ENCODE results near the gene PPP6R2.

PPP6R2 gene
- total RNA-seq, result 74.1 to 250 (median 116) reads per million in 9 experiments

- Mint-ChIP-seq H3K4me1 (ENCODE audit: low read depth in 2 of 2) (peaks cover 3 to 4% of the 10 kb centered on the region in 2 donors), H3K36me3 (ENCODE audit: insufficient read depth) (peaks cover 3% of the 10 kb centered on the region), H3K4me3 (peak within 1 kb of the TSS; percentile 78 to 85), H3K9me3 (no peaks in the 10 kb centered on the region), H3K27ac (peak within 1 kb of the TSS; percentile 82 to 90), H3K27me3 (no peaks in the 10 kb centered on the region)
- peak; percentile 85 to 89 (median 88) for DNase-seq
- peak; percentile 78 for ATAC-seq (replicated peaks)
Measured at GRCh38 chr22:50342651-50343540, at the start of gene PPP6R2. Gene PPP6R2, plus strand, starts transcription at chr22:50343327. Its CDS starts 50,582 bp downstream, at chr22:50393909.

- no peak overlapping the region for H3K4me3 Mint-ChIP-seq
- H3K36me3 Mint-ChIP-seq (ENCODE audit: insufficient read depth), result peaks cover 3% of the 10 kb centered on the region
- ATAC-seq (replicated peaks) (no peak), DNase-seq (no peak)
- H3K9me3 Mint-ChIP-seq, result no peaks in the 10 kb centered on the region
- peaks cover 12 to 46% of the 10 kb centered on the region in 2 donors for H3K27me3 Mint-ChIP-seq
- H3K27ac Mint-ChIP-seq, result no peak overlapping the region
- H3K4me1 Mint-ChIP-seq (ENCODE audit: low read depth in 2 of 2), result peaks cover 0 to 6% of the 10 kb centered on the region in 2 donors
Measured at GRCh38 chr22:50293441-50294318, 49.4 kb upstream of the PPP6R2 start.

- ATAC-seq (replicated peaks) (no peak), DNase-seq (no peak)
- H3K36me3 Mint-ChIP-seq (ENCODE audit: insufficient read depth), result peaks cover 3% of the 10 kb centered on the region
- H3K9me3 Mint-ChIP-seq, result no peaks in the 10 kb centered on the region
- no peak overlapping the region for H3K4me3 Mint-ChIP-seq
- H3K27me3 Mint-ChIP-seq, result peaks cover 12 to 50% of the 10 kb centered on the region in 2 donors
- peaks cover 0 to 6% of the 10 kb centered on the region in 2 donors for H3K4me1 Mint-ChIP-seq (ENCODE audit: low read depth in 2 of 2)
- H3K27ac Mint-ChIP-seq, result no peak overlapping the region
Measured at GRCh38 chr22:50294319-50294656, 48.8 kb upstream of the PPP6R2 start.

- peaks cover 0 to 6% of the 10 kb centered on the region in 2 donors for H3K4me1 Mint-ChIP-seq (ENCODE audit: low read depth in 2 of 2)
- peaks cover 2% of the 10 kb centered on the region for H3K36me3 Mint-ChIP-seq (ENCODE audit: insufficient read depth)
- ATAC-seq (replicated peaks) (no peak), DNase-seq (no peak)
- no peak overlapping the region for H3K4me3 Mint-ChIP-seq
- no peak overlapping the region for H3K27ac Mint-ChIP-seq
- no peaks in the 10 kb centered on the region for H3K9me3 Mint-ChIP-seq
- H3K27me3 Mint-ChIP-seq, result peaks cover 8 to 33% of the 10 kb centered on the region in 2 donors
Measured at GRCh38 chr22:50296658-50297490, 46.3 kb upstream of the PPP6R2 start.

GRCh38 chr22:50297510-50298265, 45.4 kb upstream of the PPP6R2 start:
- Mint-ChIP-seq H3K27ac (no peak overlapping the region), H3K27me3 (peaks cover 3 to 29% of the 10 kb centered on the region in 2 donors), H3K36me3 (ENCODE audit: insufficient read depth) (no peaks in the 10 kb centered on the region), H3K4me1 (ENCODE audit: low read depth in 2 of 2) (no peaks in the 10 kb centered on the region), H3K4me3 (no peak overlapping the region), H3K9me3 (no peaks in the 10 kb centered on the region)
- ATAC-seq (replicated peaks) (no peak), DNase-seq (no peak)

GRCh38 chr22:50298266-50298637, 44.9 kb upstream of the PPP6R2 start:
- Mint-ChIP-seq H3K27ac (no peak overlapping the region), H3K4me3 (no peak overlapping the region), H3K4me1 (ENCODE audit: low read depth in 2 of 2) (no peaks in the 10 kb centered on the region), H3K36me3 (ENCODE audit: insufficient read depth) (no peaks in the 10 kb centered on the region), H3K27me3 (peaks cover 0 to 30% of the 10 kb centered on the region in 2 donors), H3K9me3 (no peaks in the 10 kb centered on the region)
- ATAC-seq (replicated peaks) (no peak), DNase-seq (no peak)

- no peaks in the 10 kb centered on the region for H3K4me1 Mint-ChIP-seq (ENCODE audit: low read depth in 2 of 2)
- peaks cover 0 to 39% of the 10 kb centered on the region in 2 donors for H3K27me3 Mint-ChIP-seq
- H3K4me3 Mint-ChIP-seq, result no peak overlapping the region
- ATAC-seq (replicated peaks) (no peak), DNase-seq (no peak)
- H3K36me3 Mint-ChIP-seq (ENCODE audit: insufficient read depth), result no peaks in the 10 kb centered on the region
- no peak overlapping the region for H3K27ac Mint-ChIP-seq
- H3K9me3 Mint-ChIP-seq, result no peaks in the 10 kb centered on the region
Measured at GRCh38 chr22:50298937-50299784, 44.0 kb upstream of the PPP6R2 start.

- no peaks in the 10 kb centered on the region for H3K4me1 Mint-ChIP-seq (ENCODE audit: low read depth in 2 of 2)
- H3K36me3 Mint-ChIP-seq (ENCODE audit: insufficient read depth), result no peaks in the 10 kb centered on the region
- H3K27me3 Mint-ChIP-seq, result peaks cover 2 to 47% of the 10 kb centered on the region in 2 donors
- no peak overlapping the region for H3K4me3 Mint-ChIP-seq
- no peaks in the 10 kb centered on the region for H3K9me3 Mint-ChIP-seq
- ATAC-seq (replicated peaks), result no peak
- no peak for DNase-seq
- H3K27ac Mint-ChIP-seq, result no peak overlapping the region
Measured at GRCh38 chr22:50299785-50300619, 43.1 kb upstream of the PPP6R2 start.

- Mint-ChIP-seq H3K4me1 (ENCODE audit: low read depth in 2 of 2) (no peaks in the 10 kb centered on the region), H3K27me3 (peaks cover 7 to 54% of the 10 kb centered on the region in 2 donors)
- no peak for DNase-seq
Measured at GRCh38 chr22:50300620-50301257, 42.4 kb upstream of the PPP6R2 start.

GRCh38 chr22:50301581-50301991, 41.5 kb upstream of the PPP6R2 start:
- Mint-ChIP-seq H3K27ac (no peak overlapping the region), H3K4me3 (no peak overlapping the region), H3K9me3 (no peaks in the 10 kb centered on the region), H3K36me3 (ENCODE audit: insufficient read depth) (no peaks in the 10 kb centered on the region), H3K4me1 (ENCODE audit: low read depth in 2 of 2) (peaks cover 0 to 5% of the 10 kb centered on the region in 2 donors), H3K27me3 (peaks cover 13 to 62% of the 10 kb centered on the region in 2 donors)
- ATAC-seq (replicated peaks), result no peak
- DNase-seq, result no peak

More at GRCh38 chr22:50300620-50301257, 42.4 kb upstream of the PPP6R2 start:
- ATAC-seq (replicated peaks), result no peak
- Mint-ChIP-seq H3K9me3 (no peaks in the 10 kb centered on the region), H3K27ac (peak overlapping the region in 1 of 2 donors; percentile 46), H3K4me3 (no peak overlapping the region), H3K36me3 (ENCODE audit: insufficient read depth) (no peaks in the 10 kb centered on the region)

GRCh38 chr22:50302041-50302541, 41.0 kb upstream of the PPP6R2 start:
- no peak for DNase-seq
- Mint-ChIP-seq H3K27me3 (peaks cover 13 to 61% of the 10 kb centered on the region in 2 donors), H3K4me1 (ENCODE audit: low read depth in 2 of 2) (peaks cover 0 to 5% of the 10 kb centered on the region in 2 donors), H3K4me3 (no peak overlapping the region), H3K36me3 (ENCODE audit: insufficient read depth) (no peaks in the 10 kb centered on the region), H3K27ac (no peak overlapping the region), H3K9me3 (no peaks in the 10 kb centered on the region)
- no peak for ATAC-seq (replicated peaks)

Data from effector memory CD8-positive, alpha-beta T cell (primary cell).